ENCODE data around the gene INPP5E. TPM values are rescaled to one million over a fixed set of nuclear protein-coding genes. Genes with fewer than 3 reads are reported as not detected.
"Not testable (repeated sequence)": the region's sequence is repeated elsewhere in the genome, so short reads cannot be mapped to it uniquely, and the experiment has no call there.

INPP5E gene
- total RNA-seq, 2 donors from 2014 or later: 26.0 to 32.7 TPM

DNA sequence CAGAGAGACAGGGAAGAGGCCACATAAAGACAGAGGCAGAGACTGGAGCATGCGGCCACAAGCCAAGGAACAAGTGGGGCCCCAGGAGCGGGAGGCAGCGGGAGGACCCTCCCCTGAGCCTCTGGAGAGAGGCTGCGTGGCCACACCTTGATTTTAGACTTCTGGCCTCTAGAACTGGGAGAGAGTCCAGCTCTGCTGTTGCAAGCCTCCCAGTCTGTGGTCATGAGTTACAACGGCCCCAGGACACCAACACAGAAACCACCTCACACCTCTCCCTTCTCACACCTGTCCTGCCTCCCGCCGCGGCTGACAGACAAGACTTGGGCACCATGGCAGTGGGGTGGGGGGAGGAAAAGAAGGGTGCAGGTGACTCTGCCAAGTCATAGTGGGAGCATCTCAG is 2.2 kb downstream of the INPP5E start:
- H3K27me3 Mint-ChIP-seq: no peaks in the 10 kb centered on the region
- ATAC-seq: no peak
- DNase-seq: no peak
- peaks cover 15% of the 10 kb centered on the region for H3K4me1 Mint-ChIP-seq
- no peaks in the 10 kb centered on the region for H3K9me3 ChIP-seq (ENCODE audit: control insufficient read depth, low read length, poor library complexity, severe bottlenecking)
- no peaks in the 10 kb centered on the region for H3K36me3 Mint-ChIP-seq (ENCODE audit: low read depth)
- H3K4me3 Mint-ChIP-seq: peak overlapping the region; percentile 92
- peak overlapping the region; percentile 92 for H3K27ac Mint-ChIP-seq

DNA sequence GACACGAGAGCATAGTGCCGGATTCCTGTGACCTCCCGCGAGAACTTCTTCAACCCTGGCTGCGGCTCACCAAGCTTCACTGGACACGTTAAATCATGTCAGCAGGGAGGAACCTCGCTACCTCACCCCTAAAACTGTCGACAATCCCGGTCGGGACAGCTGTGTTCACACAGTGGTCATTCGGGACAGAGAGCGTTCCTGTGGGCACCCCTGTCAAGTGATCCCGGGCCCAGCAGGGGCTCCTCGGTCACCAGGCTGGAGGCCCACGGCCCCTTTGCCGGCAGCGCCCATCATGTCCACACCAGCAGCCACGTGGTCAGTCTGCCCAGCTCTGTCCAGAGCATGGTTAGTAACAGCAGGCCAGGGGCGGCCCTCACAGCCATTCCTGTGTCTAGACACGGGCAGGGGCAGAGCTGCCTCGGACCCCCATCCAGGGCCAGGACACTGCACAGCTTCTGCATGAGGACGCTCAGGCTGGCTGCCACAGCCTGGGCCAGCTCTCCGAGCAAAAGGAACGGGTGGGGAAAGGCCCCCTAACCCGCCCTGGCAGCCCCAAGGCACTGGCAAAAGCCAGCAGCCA is 3.5 kb downstream of the INPP5E start:
- H3K27ac Mint-ChIP-seq: peak overlapping the region; percentile 92
- no peaks in the 10 kb centered on the region for H3K36me3 Mint-ChIP-seq (ENCODE audit: low read depth)
- no peak overlapping the region for H3K4me3 Mint-ChIP-seq
- no peaks in the 10 kb centered on the region for H3K27me3 Mint-ChIP-seq
- H3K4me1 Mint-ChIP-seq: peaks cover 15% of the 10 kb centered on the region
- DNase-seq (no peak), ATAC-seq (no peak)
- H3K9me3 ChIP-seq (ENCODE audit: control insufficient read depth, low read length, poor library complexity, severe bottlenecking): no peaks in the 10 kb centered on the region

DNA sequence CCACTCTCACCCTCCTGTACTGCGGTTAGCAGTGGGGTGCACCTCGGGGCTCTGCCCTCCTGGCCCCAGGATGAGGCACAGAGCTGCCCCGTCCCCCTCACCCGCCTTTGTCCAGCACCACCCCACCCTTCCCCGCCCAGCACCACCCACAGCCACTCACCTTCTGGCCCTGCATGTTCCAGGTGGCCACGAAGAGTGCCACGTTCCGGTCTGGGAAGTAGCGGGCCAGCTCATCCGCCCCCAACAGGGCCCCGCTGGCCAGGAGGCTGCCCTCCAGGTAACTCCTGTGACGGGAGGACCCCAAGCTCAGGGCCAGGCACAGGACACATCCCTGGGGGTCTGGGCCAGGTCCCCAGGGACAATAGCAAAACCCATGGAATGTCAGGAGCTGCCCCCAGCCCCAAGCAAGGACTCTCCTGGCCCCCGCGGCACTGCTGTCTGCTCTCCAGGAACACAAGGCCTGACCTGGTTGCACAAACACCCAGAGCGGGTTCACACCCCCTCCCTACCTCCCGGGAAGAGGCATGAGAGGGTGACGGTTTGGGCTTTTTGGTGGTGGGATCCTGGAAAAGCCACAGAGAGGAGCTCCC is 5.0 kb downstream of the INPP5E start:
- no peak for ATAC-seq
- H3K36me3 Mint-ChIP-seq (ENCODE audit: low read depth): no peaks in the 10 kb centered on the region
- no peak for DNase-seq
- no peak overlapping the region for H3K4me3 Mint-ChIP-seq
- H3K4me1 Mint-ChIP-seq: peaks cover 15% of the 10 kb centered on the region
- no peaks in the 10 kb centered on the region for H3K9me3 ChIP-seq (ENCODE audit: control insufficient read depth, low read length, poor library complexity, severe bottlenecking)
- no peaks in the 10 kb centered on the region for H3K27me3 Mint-ChIP-seq
- H3K27ac Mint-ChIP-seq: no peak overlapping the region

DNA sequence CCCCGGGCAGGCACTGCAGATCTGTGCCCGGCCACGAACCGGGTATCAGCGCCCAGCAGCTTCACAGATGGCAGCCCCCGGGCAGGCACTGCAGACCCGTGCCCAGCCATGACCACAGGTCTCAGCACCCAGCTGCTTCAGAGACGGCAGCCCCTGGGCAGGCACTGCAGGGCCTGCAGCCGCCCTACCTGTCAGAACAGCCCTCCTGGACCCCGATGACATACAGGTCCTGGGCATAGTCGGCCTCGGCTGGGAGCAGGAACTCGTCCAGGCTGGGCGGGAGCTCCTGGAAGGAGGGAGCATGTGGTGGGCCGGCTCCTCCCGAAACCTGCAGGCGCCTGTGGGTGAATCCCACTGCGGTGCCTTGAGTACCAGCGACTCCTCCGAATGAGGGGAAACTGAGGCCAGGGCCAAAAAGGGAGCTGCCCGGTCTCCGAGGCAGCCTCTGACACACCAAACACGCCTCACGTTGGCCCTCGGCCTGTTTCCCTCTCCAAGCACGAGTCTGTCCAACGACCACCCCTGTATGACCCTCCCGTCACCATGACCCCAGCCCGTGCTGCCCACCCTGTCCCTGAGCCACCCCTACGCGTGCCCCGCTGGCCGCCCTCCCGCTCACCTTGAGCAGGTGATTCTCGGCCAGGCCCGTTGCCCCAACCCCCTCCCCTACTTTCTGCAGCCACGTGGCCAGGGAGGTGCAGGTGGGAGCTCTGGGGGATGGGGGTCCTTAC is 5.6 kb downstream of the INPP5E start:
- no peak for DNase-seq
- H3K9me3 ChIP-seq (ENCODE audit: control insufficient read depth, low read length, poor library complexity, severe bottlenecking): no peaks in the 10 kb centered on the region
- Mint-ChIP-seq H3K27me3 (no peaks in the 10 kb centered on the region), H3K4me3 (no peak overlapping the region), H3K4me1 (peaks cover 15% of the 10 kb centered on the region), H3K36me3 (ENCODE audit: low read depth) (no peaks in the 10 kb centered on the region), H3K27ac (no peak overlapping the region)
- no peak for ATAC-seq

DNA sequence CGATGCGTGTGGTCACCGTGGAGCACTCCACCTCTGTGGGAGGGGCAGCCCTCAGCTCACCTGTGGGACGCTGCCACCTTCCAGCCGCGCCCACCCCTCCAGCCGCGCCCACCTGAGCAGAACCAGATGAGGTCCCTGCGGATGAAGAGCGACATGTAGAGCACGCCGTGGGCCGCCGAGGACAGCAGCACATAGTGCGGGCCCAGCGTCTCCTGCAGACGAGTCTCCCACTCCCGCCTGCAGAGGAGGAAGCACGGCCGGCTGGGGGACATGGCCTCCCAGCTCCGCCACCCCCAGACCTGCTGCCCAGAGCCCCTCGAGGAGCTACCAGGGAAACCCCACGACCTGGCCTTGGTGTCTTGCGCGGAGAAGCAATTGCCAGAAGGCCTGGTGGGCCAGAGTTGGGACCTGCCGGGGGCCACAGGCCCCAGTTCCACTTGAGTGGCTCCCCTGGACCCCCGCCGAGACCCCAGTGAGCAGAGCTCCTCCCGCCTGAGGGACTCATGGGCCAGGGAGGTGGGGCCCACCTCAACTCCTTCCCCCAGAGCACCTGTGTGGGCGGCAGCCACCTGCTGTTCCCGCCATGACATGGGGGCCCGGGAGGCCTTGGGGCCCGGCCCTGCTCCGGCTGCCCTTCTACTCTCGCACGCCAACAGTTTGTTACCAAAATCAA is 6.5 kb downstream of the INPP5E start:
- DNase-seq (no peak), ATAC-seq (no peak)
- no peaks in the 10 kb centered on the region for H3K9me3 ChIP-seq (ENCODE audit: control insufficient read depth, low read length, poor library complexity, severe bottlenecking)
- no peak overlapping the region for H3K4me3 Mint-ChIP-seq
- peaks cover 15% of the 10 kb centered on the region for H3K4me1 Mint-ChIP-seq
- H3K27me3 Mint-ChIP-seq: no peaks in the 10 kb centered on the region
- H3K36me3 Mint-ChIP-seq (ENCODE audit: low read depth): no peaks in the 10 kb centered on the region
- H3K27ac Mint-ChIP-seq: no peak overlapping the region

DNA sequence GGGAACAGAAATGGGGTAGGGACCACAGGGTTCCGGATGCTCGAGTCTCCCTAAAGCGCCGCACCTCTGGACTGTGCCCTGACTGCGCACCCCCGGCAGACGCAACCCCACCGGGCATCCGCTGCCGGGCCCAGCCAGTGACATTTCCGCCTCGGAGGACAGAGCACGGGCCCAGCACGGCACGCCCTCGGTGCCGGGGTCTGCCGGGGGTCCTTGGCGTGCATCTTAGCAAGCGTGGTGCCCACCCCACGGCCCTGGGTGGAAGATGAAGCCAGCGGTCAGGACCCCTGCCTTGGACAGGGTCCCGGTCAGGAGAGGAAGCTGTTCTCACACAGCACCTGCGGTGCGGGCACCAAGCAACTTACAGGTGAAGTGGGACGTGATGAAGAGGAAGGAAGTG is 7.1 kb downstream of the INPP5E start:
- H3K27me3 Mint-ChIP-seq: no peaks in the 10 kb centered on the region
- no peak for ATAC-seq
- no peak overlapping the region for H3K27ac Mint-ChIP-seq
- H3K9me3 ChIP-seq (ENCODE audit: control insufficient read depth, low read length, poor library complexity, severe bottlenecking): no peaks in the 10 kb centered on the region
- no peak overlapping the region for H3K4me3 Mint-ChIP-seq
- H3K36me3 Mint-ChIP-seq (ENCODE audit: low read depth): no peaks in the 10 kb centered on the region
- H3K4me1 Mint-ChIP-seq: peaks cover 12% of the 10 kb centered on the region
- DNase-seq: no peak

DNA sequence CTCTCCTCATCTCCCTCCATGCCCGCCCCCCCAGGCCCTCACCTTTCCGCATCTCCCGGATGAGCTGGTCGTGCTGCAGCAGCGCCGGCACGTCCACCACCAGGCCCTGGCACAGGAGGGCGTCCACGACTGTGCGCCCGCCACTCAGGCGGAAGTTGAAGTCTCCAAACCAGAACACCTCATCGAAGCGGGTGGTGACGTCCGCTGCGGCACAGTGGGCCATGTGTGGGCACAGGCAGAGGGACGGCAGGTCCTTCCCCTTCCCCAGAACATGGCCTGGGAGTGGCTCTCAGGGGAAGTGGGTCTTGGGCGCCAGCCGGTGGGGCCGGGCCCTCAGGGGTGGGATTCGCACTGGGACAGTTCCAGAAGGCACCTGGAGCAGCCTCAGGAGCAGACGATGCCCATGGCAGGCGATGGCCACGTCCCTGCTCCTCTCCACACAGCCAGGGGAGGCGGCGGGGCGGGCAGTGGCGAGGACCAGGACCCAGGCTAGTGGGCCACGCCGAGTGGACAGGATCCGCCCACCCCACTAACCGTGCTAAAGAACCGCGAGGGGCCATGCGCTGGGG is 7.8 kb downstream of the INPP5E start:
- H3K36me3 Mint-ChIP-seq (ENCODE audit: low read depth): no peaks in the 10 kb centered on the region
- H3K27me3 Mint-ChIP-seq: no peaks in the 10 kb centered on the region
- no peak overlapping the region for H3K27ac Mint-ChIP-seq
- H3K4me1 Mint-ChIP-seq: peaks cover 5% of the 10 kb centered on the region
- no peak overlapping the region for H3K4me3 Mint-ChIP-seq
- no peaks in the 10 kb centered on the region for H3K9me3 ChIP-seq (ENCODE audit: control insufficient read depth, low read length, poor library complexity, severe bottlenecking)
- no peak for DNase-seq
- ATAC-seq: no peak

DNA sequence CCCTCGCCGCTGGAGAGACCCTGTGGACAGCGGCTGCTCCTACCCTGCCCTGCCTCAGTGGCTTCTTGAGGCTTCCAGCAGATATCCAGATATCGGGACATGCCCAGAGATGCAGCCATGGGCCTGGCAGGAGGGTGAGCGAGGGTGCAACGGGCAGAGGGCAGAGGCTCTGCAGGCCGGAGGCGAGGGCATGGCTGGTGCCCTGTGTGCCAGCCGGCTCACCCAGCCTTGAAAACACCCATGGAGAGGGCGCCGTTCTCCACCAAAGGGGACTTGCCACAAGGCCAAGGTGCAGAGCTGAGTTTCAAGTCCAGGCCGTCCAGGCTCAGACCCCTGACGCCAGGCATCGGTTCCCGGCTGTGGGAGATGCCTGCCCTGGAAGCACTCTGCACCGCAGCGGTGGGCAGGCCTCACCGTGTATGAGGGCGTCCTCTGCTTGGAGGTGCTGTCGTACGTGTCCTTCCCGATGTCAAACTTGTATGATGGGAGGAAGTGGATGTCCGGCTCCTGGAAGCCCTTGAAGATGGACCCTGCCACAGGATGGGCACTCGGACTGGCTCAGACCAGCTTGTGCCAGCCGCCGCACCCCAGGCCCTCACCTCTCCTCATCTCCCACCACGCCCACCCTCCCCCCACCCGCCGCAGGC is 8.9 kb downstream of the INPP5E start:
- H3K27ac Mint-ChIP-seq: no peak overlapping the region
- H3K27me3 Mint-ChIP-seq: no peaks in the 10 kb centered on the region
- H3K4me1 Mint-ChIP-seq: peaks cover 2% of the 10 kb centered on the region
- no peak overlapping the region for H3K4me3 Mint-ChIP-seq
- H3K36me3 Mint-ChIP-seq (ENCODE audit: low read depth): no peaks in the 10 kb centered on the region
- ATAC-seq: no peak
- no peak for DNase-seq
- no peaks in the 10 kb centered on the region for H3K9me3 ChIP-seq (ENCODE audit: control insufficient read depth, low read length, poor library complexity, severe bottlenecking)

DNA sequence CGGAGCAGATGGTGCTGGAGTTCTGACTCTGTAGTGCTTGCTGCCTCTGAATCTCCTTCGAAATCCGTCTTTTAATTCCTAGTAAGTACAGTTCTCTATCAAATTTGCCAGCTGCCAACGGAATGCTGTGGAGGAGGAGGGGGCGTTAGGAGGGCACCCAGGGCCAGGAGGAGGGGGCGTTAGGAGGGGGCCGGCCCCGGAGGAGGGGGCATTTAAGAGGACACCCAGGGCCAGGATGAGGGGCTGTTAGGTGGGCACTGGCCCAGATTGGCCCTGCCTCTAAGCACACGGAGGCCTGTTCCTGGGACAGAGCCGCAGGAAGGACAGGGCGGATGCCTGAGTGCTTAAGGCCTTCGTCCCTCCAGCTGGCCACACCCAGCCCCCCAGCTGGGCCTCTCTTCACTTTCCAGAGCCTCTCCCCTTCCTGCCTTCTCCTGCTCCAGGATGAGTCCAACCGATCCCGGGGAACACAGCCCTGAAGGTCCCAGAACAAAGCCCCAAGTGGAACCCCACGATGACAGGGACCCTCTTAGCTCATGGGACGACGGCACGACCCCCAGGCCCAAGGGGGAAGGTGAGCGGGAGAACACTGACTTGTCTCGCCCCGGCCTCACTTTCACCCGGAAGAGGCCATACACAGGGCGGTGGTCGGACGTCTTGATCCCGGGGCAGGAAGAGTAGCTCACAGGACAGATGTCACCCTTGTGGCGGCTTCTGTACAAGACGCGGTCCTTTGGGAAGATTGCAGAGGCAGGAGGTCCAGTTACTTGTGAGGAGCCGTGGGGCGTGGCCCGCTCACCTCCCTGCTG is 9.8 kb downstream of the INPP5E start:
- no peaks in the 10 kb centered on the region for H3K36me3 Mint-ChIP-seq (ENCODE audit: low read depth)
- H3K4me1 Mint-ChIP-seq: peaks cover 2% of the 10 kb centered on the region
- DNase-seq: no peak
- H3K27ac Mint-ChIP-seq: no peak overlapping the region
- no peaks in the 10 kb centered on the region for H3K9me3 ChIP-seq (ENCODE audit: control insufficient read depth, low read length, poor library complexity, severe bottlenecking)
- no peak overlapping the region for H3K4me3 Mint-ChIP-seq
- no peak for ATAC-seq
- H3K27me3 Mint-ChIP-seq: no peaks in the 10 kb centered on the region

DNA sequence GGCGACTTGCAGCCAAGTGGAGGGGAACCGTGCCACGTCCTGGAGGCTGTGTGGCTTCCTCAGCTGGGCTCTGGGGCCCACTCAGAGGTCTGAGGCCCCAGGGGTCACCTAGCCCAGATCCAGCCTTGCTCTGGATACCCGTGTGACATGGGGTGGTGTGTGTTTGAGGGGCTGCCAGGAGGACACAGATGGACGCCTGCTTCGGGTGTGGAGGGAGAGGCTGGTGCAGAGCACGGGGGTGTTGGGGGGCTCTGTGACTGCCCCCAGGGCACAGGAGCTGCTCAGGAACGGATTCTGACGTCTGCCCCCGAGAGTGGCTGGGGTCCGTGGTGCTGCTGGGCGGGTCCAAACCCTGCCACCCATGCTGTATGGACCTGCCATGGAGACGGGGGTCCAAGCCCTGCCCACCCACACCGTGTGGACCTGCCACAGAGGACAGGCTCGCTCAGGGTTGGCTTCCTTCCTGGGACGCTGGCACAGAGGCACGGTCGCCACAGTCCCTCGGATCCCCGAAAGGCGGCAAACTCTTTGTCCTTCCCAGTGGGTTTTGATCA is 10.5 kb downstream of the INPP5E start:
- H3K4me1 Mint-ChIP-seq: peaks cover 2% of the 10 kb centered on the region
- no peaks in the 10 kb centered on the region for H3K9me3 ChIP-seq (ENCODE audit: control insufficient read depth, low read length, poor library complexity, severe bottlenecking)
- no peaks in the 10 kb centered on the region for H3K27me3 Mint-ChIP-seq
- ATAC-seq (no peak), DNase-seq (no peak)
- no peaks in the 10 kb centered on the region for H3K36me3 Mint-ChIP-seq (ENCODE audit: low read depth)
- no peak overlapping the region for H3K4me3 Mint-ChIP-seq
- no peak overlapping the region for H3K27ac Mint-ChIP-seq

DNA sequence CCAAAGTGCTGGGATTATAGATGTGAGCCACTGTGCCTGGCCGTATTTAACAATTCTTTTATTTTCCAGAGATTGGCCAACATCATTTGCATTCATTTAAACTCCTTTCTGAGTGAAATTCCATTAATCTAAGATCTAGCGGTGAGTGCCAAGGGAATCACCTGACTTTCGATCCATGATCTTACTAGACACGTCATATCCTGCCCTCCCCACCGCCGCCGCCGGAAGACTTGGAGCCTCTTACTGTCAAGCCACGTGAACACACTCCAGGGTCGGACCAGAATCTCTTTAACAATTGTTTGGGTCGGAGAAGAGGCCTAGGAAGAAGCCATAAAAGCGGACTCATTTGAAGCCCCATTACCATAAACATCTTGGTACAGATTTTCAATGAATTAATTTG is 12.9 kb downstream of the INPP5E start:
- Mint-ChIP-seq H3K27me3 (no peaks in the 10 kb centered on the region), H3K4me1 (peaks cover 2% of the 10 kb centered on the region), H3K36me3 (ENCODE audit: low read depth) (no peaks in the 10 kb centered on the region), H3K4me3 (no peak overlapping the region), H3K27ac (no peak overlapping the region)
- no peaks in the 10 kb centered on the region for H3K9me3 ChIP-seq (ENCODE audit: control insufficient read depth, low read length, poor library complexity, severe bottlenecking)
- DNase-seq (no peak), ATAC-seq (no peak)

DNA sequence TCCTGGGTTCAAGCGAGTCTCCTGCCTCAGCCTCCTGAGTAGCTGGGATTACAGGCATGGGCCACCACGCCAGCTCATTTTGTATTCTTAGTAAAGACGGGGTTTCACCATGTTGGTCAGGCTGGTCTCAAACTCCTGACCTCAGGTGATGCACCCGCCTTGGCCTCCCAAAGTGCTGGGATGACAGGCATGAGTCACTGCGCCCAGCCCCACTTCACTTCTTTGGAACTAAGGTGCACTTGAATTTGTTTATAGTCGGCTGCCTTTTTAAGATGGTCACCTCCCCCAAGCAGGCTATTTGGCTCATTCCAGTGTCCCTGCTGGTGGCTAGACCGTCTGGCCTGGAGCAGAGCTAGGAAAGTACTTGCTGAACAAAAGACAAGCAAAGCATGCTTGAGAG is 14.3 kb downstream of the INPP5E start:
- not testable (repeated sequence) for DNase-seq; H3K27ac Mint-ChIP-seq; H3K4me1 Mint-ChIP-seq; ATAC-seq; H3K4me3 Mint-ChIP-seq; H3K36me3 Mint-ChIP-seq (ENCODE audit: low read depth); H3K27me3 Mint-ChIP-seq; H3K9me3 ChIP-seq (ENCODE audit: control insufficient read depth, low read length, poor library complexity, severe bottlenecking)
